ENCODE measurements around the gene HEATR9.

Gene HEATR9

GRCh38 chr17:35894206-35894605 is 25.5 kb upstream of the HEATR9 start:
- H3K4me3 ChIP-seq (ENCODE audit: low read depth, low read length): no peak overlapping the region

GRCh38 chr17:35893751-35894150 is 25.1 kb upstream of the HEATR9 start:
- no peak overlapping the region for H3K4me3 ChIP-seq (ENCODE audit: low read depth, low read length)

- no peak overlapping the region for H3K4me3 ChIP-seq (ENCODE audit: low read depth, low read length)
These were observed 23.7 kb upstream of the HEATR9 start for GRCh38 chr17:35892091-35893035.

- no peak overlapping the region for H3K4me3 ChIP-seq (ENCODE audit: low read depth, low read length)
These were observed 22.6 kb upstream of the HEATR9 start for GRCh38 chr17:35891269-35891668.

- no peak overlapping the region for H3K4me3 ChIP-seq (ENCODE audit: low read depth, low read length)
These were observed 22.1 kb upstream of the HEATR9 start for GRCh38 chr17:35890774-35891155.

- no peak overlapping the region for H3K4me3 ChIP-seq (ENCODE audit: low read depth, low read length)
These were observed 21.4 kb upstream of the HEATR9 start for GRCh38 chr17:35889818-35890773.

GRCh38 chr17:35889241-35889640 is 20.6 kb upstream of the HEATR9 start:
- H3K4me3 ChIP-seq (ENCODE audit: low read depth, low read length): no peak overlapping the region

- no peak within 1 kb of the TSS for H3K4me3 ChIP-seq (ENCODE audit: low read depth, low read length)
These were observed 11.3 kb upstream of the HEATR9 start, which contains the start of gene CCL5 for GRCh38 chr17:35879773-35880654. CCL5 (minus strand) TSS chr17:35880360.

GRCh38 chr17:35878361-35878760 is 9.7 kb upstream of the HEATR9 start:
- no peak overlapping the region for H3K4me3 ChIP-seq (ENCODE audit: low read depth, low read length)

GRCh38 chr17:35877345-35878029 is 8.8 kb upstream of the HEATR9 start:
- H3K4me3 ChIP-seq (ENCODE audit: low read depth, low read length): no peak overlapping the region

- H3K4me3 ChIP-seq (ENCODE audit: low read depth, low read length): no peak overlapping the region
These were observed 7.8 kb upstream of the HEATR9 start for GRCh38 chr17:35876534-35876933.

GRCh38 chr17:35875800-35876139 is 7.1 kb upstream of the HEATR9 start:
- H3K4me3 ChIP-seq (ENCODE audit: low read depth, low read length): no peak overlapping the region

- H3K4me3 ChIP-seq (ENCODE audit: low read depth, low read length): no peak overlapping the region
These were observed 6.5 kb upstream of the HEATR9 start for GRCh38 chr17:35875072-35875799.

GRCh38 chr17:35872196-35872980 is 3.7 kb upstream of the HEATR9 start:
- H3K4me3 ChIP-seq (ENCODE audit: low read depth, low read length): no peak overlapping the region

GRCh38 chr17:35870906-35871819 is 2.5 kb upstream of the HEATR9 start:
- H3K4me3 ChIP-seq (ENCODE audit: low read depth, low read length): no peak overlapping the region

GRCh38 chr17:35867574-35867973 is 1.1 kb downstream of the HEATR9 start:
- H3K4me3 ChIP-seq (ENCODE audit: low read depth, low read length): no peak overlapping the region

- H3K4me3 ChIP-seq (ENCODE audit: low read depth, low read length): no peak overlapping the region
These were observed 2.2 kb downstream of the HEATR9 start for GRCh38 chr17:35866341-35866950.

Data from iPS-11a (cell line).